WERI-Rb-1 (cell line): ENCODE measurements around the gene PHF8.
A peak's percentile ranks its signal among the peaks of the same experiment; 100 is the strongest.

Experiments used
- DNase-seq: peaks from one replicate; pipeline ENCODE4 v3.0.0-alpha.2; 2020
- H3K27ac ChIP-seq: fragments of 250-450 bp; sonication (Bioruptor Pico); 2 replicates; pipeline ENCODE4 v1.5.1; 2020; ENCODE audit warnings: mild to moderate bottlenecking, moderate library complexity
- H3K27me3 ChIP-seq: fragments of 250-450 bp; sonication (Bioruptor Pico); 2 replicates; pipeline ENCODE4 v1.5.1; 2021; ENCODE audit warnings: mild to moderate bottlenecking, low read depth, moderate library complexity; ENCODE audit not compliant: insufficient read depth, severe bottlenecking
- H3K36me3 ChIP-seq: fragments of 250-450 bp; sonication (Bioruptor Pico); 2 replicates; pipeline ENCODE4 v1.5.1; 2020; ENCODE audit warnings: mild to moderate bottlenecking, moderate library complexity
- H3K4me3 ChIP-seq: 2 replicates; pipeline ENCODE4 v1.5.1; 2011; ENCODE audit warnings: low read depth, mild to moderate bottlenecking, control low read depth, low read length
- H3K9me3 ChIP-seq: fragments of 250-450 bp; sonication (Bioruptor Pico); 2 replicates; pipeline ENCODE4 v1.5.1; 2021; ENCODE audit warnings: mild to moderate bottlenecking, moderate library complexity; ENCODE audit not compliant: severe bottlenecking
- CTCF ChIP-seq: IDR thresholded peaks from 2 replicates; pipeline ENCODE4 v1.5.1; 2011; ENCODE audit warnings: low read depth, mild to moderate bottlenecking, control low read depth, inconsistent platforms, low read length

PHF8 gene

GRCh38 chrX:54044126-54044876 lies at the start of gene PHF8:
TSS of gene PHF8 (minus strand) at chrX:54044473. CDS start at chrX:54042728, 1,745 bp downstream.
- no peaks in the 10 kb centered on the region for H3K9me3 ChIP-seq

GRCh38 chrX:54093571-54093970 lies 49.3 kb upstream of the PHF8 start:
- H3K27ac ChIP-seq = no peak overlapping the region
- TF ChIP-seq CTCF = no peak
- H3K9me3 ChIP-seq = no peaks in the 10 kb centered on the region
- H3K36me3 ChIP-seq = no peaks in the 10 kb centered on the region
- no peak for DNase-seq
- no peak overlapping the region for H3K4me3 ChIP-seq
- H3K27me3 ChIP-seq = peaks cover 5% of the 10 kb centered on the region

More at GRCh38 chrX:54044126-54044876, at the start of gene PHF8:
- H3K4me3 ChIP-seq = peak within 1 kb of the TSS; percentile 73
- peaks cover 6% of the 10 kb centered on the region for H3K27me3 ChIP-seq
- 0 out of 2 replicates have a peak, but pooled peaks cover 7% of the 10 kb centered on the region for H3K36me3 ChIP-seq
- no peak for TF ChIP-seq CTCF
- peak; percentile 92 for DNase-seq
- peak within 1 kb of the TSS; percentile 91 for H3K27ac ChIP-seq

DNA sequence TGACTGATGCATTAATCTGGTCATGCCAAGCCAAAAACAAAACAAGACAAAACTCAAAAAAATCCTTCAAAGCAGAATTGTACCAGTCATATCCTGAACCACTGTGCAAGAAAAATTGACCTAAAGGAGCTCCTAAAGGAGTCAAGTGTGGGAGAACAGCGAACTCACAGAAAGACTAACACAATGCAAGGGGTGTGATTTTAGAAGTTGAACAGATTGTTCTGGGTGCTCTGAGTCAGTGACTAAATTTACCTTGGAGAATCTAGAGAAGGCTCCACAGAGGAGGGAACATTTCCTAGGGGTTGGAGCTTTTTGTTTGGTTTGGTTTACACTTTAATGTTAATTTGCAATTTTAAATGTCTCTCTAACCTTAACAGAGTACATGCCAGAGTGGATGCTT lies 48.9 kb upstream of the PHF8 start:
- no peak for TF ChIP-seq CTCF

GRCh38 chrX:54090880-54091279 lies 46.6 kb upstream of the PHF8 start:
- no peak for DNase-seq
- no peak overlapping the region for H3K4me3 ChIP-seq
- peaks cover under 1% of the 10 kb centered on the region for H3K27me3 ChIP-seq
- H3K9me3 ChIP-seq = no peaks in the 10 kb centered on the region
- TF ChIP-seq CTCF = no peak
- no peak overlapping the region for H3K27ac ChIP-seq
- H3K36me3 ChIP-seq = no peaks in the 10 kb centered on the region

More for the DNA sequence above, 48.9 kb upstream of the PHF8 start:
- Histone ChIP-seq H3K27me3 (peaks cover 5% of the 10 kb centered on the region), H3K4me3 (no peak overlapping the region), H3K27ac (no peak overlapping the region), H3K9me3 (no peaks in the 10 kb centered on the region), H3K36me3 (no peaks in the 10 kb centered on the region)
- DNase-seq = no peak

GRCh38 chrX:54089191-54089590 lies 44.9 kb upstream of the PHF8 start:
- Histone ChIP-seq H3K27ac (no peak overlapping the region), H3K36me3 (no peaks in the 10 kb centered on the region), H3K4me3 (no peak overlapping the region), H3K9me3 (no peaks in the 10 kb centered on the region), H3K27me3 (no peaks in the 10 kb centered on the region)
- no peak for DNase-seq
- TF ChIP-seq CTCF = no peak

DNA sequence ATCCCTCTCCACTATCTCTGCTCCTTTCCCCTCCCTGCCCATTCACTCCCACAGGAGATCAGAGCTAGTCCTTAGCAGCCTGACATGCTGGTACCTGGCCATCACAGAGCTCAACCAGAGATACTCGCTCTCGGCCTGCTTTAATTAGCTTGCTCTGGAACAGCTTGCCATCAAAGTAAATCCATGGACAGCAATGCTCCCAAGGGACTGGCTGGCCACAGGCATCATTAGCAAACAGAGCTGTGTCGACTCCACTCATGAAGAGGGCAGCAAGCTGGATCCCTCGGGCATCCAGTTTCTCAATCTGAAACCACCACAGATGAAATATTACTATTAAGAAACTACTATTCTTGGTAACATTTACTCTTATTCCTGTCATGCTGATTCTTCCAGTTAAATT lies 43.4 kb upstream of the PHF8 start:
- Histone ChIP-seq H3K36me3 (no peaks in the 10 kb centered on the region), H3K4me3 (no peak overlapping the region), H3K27ac (no peak overlapping the region), H3K27me3 (no peaks in the 10 kb centered on the region), H3K9me3 (no peaks in the 10 kb centered on the region)
- DNase-seq = peak; percentile 6
- TF ChIP-seq CTCF = no peak
